Mesendoderm (in vitro differentiated cells): ENCODE data around the gene PDK4.

Experiments used
- DNase-seq: peaks from one replicate; pipeline ENCODE4 v3.0.0; 2013
- H2AK5ac ChIP-seq: 2 replicates; pipeline ENCODE4 v1.6.1; 2013; ENCODE audit warnings: low read length, inconsistent platforms
- H2BK120ac ChIP-seq: 2 replicates; pipeline ENCODE4 v1.6.1; 2013; ENCODE audit warnings: low read depth, mild to moderate bottlenecking, low read length, moderate library complexity, mixed read lengths
- H2BK15ac ChIP-seq: replicated peaks from 2 replicates; pipeline ENCODE4 v1.6.1; 2013; ENCODE audit warnings: low read depth, mild to moderate bottlenecking, moderate library complexity
- H2BK5ac ChIP-seq: 2 replicates; pipeline ENCODE4 v1.6.1; 2013; ENCODE audit warnings: low read length, inconsistent platforms
- H3K18ac ChIP-seq: 2 replicates; pipeline ENCODE4 v1.6.1; 2013; ENCODE audit warnings: mild to moderate bottlenecking, low read length, mixed read lengths
- H3K23ac ChIP-seq: one replicate; pipeline ENCODE4 v1.6.1; 2013; ENCODE audit warnings: low read length
- H3K27ac ChIP-seq: 2 replicates; pipeline ENCODE4 v1.5.1; 2013; ENCODE audit warnings: low read depth, mild to moderate bottlenecking, inconsistent platforms, low read length, moderate library complexity
- H3K27me3 ChIP-seq: 2 replicates; pipeline ENCODE4 v1.6.1; 2013; ENCODE audit warnings: low read length, control low read depth, mild to moderate bottlenecking, inconsistent platforms; ENCODE audit not compliant: insufficient read depth, poor library complexity
- H3K36me3 ChIP-seq: 2 replicates; pipeline ENCODE4 v1.6.1; 2013; ENCODE audit warnings: low read length, inconsistent platforms; ENCODE audit not compliant: control insufficient read depth, insufficient read depth
- H3K4ac ChIP-seq: one replicate; pipeline ENCODE4 v1.6.1; 2013; ENCODE audit warnings: low read depth, mild to moderate bottlenecking, low read length, moderate library complexity
- H3K4me1 ChIP-seq: 2 replicates; pipeline ENCODE4 v1.6.1; 2013; ENCODE audit warnings: low read depth, low read length, inconsistent platforms; ENCODE audit not compliant: control insufficient read depth
- H3K4me2 ChIP-seq: 2 replicates; pipeline ENCODE4 v1.6.1; 2013; ENCODE audit warnings: low read length
- H3K4me3 ChIP-seq: 2 replicates; pipeline ENCODE4 v1.5.1; 2013; ENCODE audit warnings: mild to moderate bottlenecking, low read length
- H3K56ac ChIP-seq: one replicate; pipeline ENCODE4 v1.6.1; 2013; ENCODE audit warnings: low read length
- H3K79me1 ChIP-seq: 2 replicates; pipeline ENCODE4 v1.6.1; 2013; ENCODE audit warnings: low read length, inconsistent platforms
- H3K79me2 ChIP-seq: 2 replicates; pipeline ENCODE4 v1.6.1; 2013; ENCODE audit warnings: mild to moderate bottlenecking, low read length; ENCODE audit not compliant: control insufficient read depth, insufficient read depth
- H3K9ac ChIP-seq: 2 replicates; pipeline ENCODE4 v1.6.1; 2013; ENCODE audit warnings: low read length, inconsistent platforms
- H4K5ac ChIP-seq: one replicate; pipeline ENCODE4 v1.6.1; 2013; ENCODE audit warnings: low read length
- H4K8ac ChIP-seq: one replicate; pipeline ENCODE4 v1.6.1; 2013; ENCODE audit warnings: low read depth, mild to moderate bottlenecking, control low read depth, low read length, moderate library complexity
- WGBS: extraction: QIAGEN DNeasy Blood & Tissue Kit; methylation state at CpG from one replicate; pipeline ENCODE4 v1.1.7; 2013; ENCODE audit warnings: low lambda C conversion rate, missing lambda C conversion rate; ENCODE audit not compliant: insufficient coverage; ENCODE audit errors: extremely low coverage; 5-methylcytosine and 5-hydroxymethylcytosine counted together

Gene PDK4

DNA sequence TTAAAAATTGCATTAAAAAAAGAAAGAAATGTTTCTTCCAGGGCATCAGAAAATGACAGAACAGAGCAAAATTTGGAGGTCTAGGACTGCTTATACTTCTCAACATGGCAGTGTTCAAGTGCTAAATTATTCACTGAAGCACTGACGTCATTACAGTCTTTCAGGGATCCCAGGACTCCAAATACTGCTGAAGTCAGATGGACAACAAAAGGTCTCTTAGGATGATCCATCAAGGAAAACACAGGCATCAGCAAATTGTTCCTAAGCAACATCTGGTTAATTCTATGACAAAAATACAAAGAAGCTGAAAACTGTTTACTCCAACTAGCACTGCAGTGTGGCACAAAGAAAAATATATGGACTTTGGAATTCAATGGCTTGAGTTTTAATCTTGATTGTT, 52.1 kb downstream of the PDK4 start:
- no peak overlapping the region for H2AK5ac ChIP-seq
- no peak overlapping the region for H3K23ac ChIP-seq
- no peaks in the 10 kb centered on the region for H3K79me1 ChIP-seq
- no peak for DNase-seq
- no peak overlapping the region for H3K9ac ChIP-seq
- H3K18ac ChIP-seq, result no peak overlapping the region
- no peak overlapping the region for H3K4me2 ChIP-seq
- no peak overlapping the region for H4K8ac ChIP-seq
- H2BK15ac ChIP-seq, result no peak overlapping the region
- no peaks in the 10 kb centered on the region for H3K4me1 ChIP-seq
- no peak overlapping the region for H2BK5ac ChIP-seq
- no peaks in the 10 kb centered on the region for H3K79me2 ChIP-seq
- H3K4ac ChIP-seq, result no peak overlapping the region
- no peaks in the 10 kb centered on the region for H3K36me3 ChIP-seq
- no peak overlapping the region for H2BK120ac ChIP-seq
- no peak overlapping the region for H3K56ac ChIP-seq
- H3K4me3 ChIP-seq, result no peak overlapping the region
- no peak overlapping the region for H4K5ac ChIP-seq
- no peaks in the 10 kb centered on the region for H3K27me3 ChIP-seq
- H3K27ac ChIP-seq, result no peak overlapping the region
- no CpG with 5 or more reads among the region's 1 CpG for WGBS

DNA sequence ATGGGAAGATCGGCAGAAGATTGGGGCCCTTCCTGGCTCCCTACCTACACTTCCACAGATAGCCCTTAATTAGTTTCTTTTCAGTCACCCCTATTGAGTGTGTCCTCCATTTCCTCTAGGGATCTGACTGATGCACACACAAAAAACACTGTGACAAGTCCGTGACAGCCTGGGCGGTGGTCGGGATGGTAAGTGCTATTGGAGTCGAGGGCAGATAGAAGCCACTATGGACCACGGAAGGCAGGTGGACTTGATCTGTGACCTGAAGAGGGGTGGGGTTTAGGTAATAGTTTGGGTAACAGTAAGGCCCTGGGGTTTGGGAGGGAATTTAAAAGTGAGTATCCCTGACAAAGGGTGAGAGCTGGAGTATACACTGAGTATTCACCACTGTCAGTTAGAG, 53.0 kb downstream of the PDK4 start:
- no peak for DNase-seq
- no peak overlapping the region for H3K4me2 ChIP-seq
- H3K36me3 ChIP-seq, result no peaks in the 10 kb centered on the region
- no peak overlapping the region for H4K5ac ChIP-seq
- H3K56ac ChIP-seq, result no peak overlapping the region
- H2BK5ac ChIP-seq, result no peak overlapping the region
- H3K27ac ChIP-seq, result no peak overlapping the region
- no peak overlapping the region for H2BK15ac ChIP-seq
- H3K23ac ChIP-seq, result no peak overlapping the region
- no peak overlapping the region for H3K4ac ChIP-seq
- H3K9ac ChIP-seq, result no peak overlapping the region
- H3K79me2 ChIP-seq, result no peaks in the 10 kb centered on the region
- no peak overlapping the region for H2BK120ac ChIP-seq
- no peak overlapping the region for H3K18ac ChIP-seq
- H3K4me1 ChIP-seq, result no peaks in the 10 kb centered on the region
- H4K8ac ChIP-seq, result no peak overlapping the region
- no peaks in the 10 kb centered on the region for H3K79me1 ChIP-seq
- no peaks in the 10 kb centered on the region for H3K27me3 ChIP-seq
- no peak overlapping the region for H2AK5ac ChIP-seq
- H3K4me3 ChIP-seq, result no peak overlapping the region
- WGBS, result no CpG with 5 or more reads among the region's 6 CpGs

DNA sequence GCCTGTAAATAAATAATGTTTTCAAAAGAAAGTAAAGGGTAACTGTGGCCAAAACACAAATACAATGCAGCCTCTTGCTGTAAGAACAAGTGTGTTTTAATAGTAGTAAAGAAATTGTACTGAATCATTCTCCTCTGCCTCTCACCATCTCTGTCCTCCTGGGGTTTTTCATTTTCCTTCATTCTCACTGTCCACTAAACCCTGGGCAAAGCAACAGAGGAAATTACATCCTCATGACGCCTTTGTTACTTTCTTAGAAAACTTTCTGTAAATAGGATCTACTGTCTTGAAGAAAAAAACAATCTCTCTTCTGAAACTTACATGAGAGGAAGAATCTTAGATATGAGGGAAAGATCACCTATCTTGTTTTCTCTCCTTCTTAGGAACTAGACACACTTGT, 56.0 kb downstream of the PDK4 start:
- H3K27me3 ChIP-seq, result no peaks in the 10 kb centered on the region
- no peak overlapping the region for H2BK120ac ChIP-seq
- WGBS, result no CpG with 5 or more reads among the region's 1 CpG
- H2BK15ac ChIP-seq, result no peak overlapping the region
- no peaks in the 10 kb centered on the region for H3K36me3 ChIP-seq
- H3K9ac ChIP-seq, result no peak overlapping the region
- H3K4me1 ChIP-seq, result no peaks in the 10 kb centered on the region
- no peaks in the 10 kb centered on the region for H3K79me1 ChIP-seq
- no peak for DNase-seq
- H3K4ac ChIP-seq, result no peak overlapping the region
- H3K4me3 ChIP-seq, result no peak overlapping the region
- no peak overlapping the region for H3K18ac ChIP-seq
- H4K8ac ChIP-seq, result no peak overlapping the region
- no peak overlapping the region for H2AK5ac ChIP-seq
- H3K56ac ChIP-seq, result no peak overlapping the region
- no peak overlapping the region for H4K5ac ChIP-seq
- H3K23ac ChIP-seq, result no peak overlapping the region
- no peaks in the 10 kb centered on the region for H3K79me2 ChIP-seq
- H2BK5ac ChIP-seq, result no peak overlapping the region
- no peak overlapping the region for H3K27ac ChIP-seq
- H3K4me2 ChIP-seq, result no peak overlapping the region

DNA sequence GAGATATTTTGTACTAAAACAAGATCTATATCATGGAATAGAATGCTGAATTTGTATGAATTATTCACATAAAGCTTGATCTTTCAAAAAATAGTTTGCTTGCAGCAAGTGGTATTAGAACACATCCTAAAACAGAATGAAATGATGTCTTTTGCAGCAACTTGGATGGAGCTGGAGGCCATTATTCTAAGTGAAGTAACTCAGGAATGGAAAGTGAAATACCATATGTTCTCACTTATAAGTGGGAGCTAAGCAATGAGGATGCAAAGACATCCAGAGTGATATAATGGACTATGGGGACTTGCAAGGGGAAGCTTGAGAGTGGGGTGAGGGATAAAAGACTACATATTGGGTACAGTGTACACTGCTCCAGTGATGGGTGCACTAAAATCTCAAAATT, 56.9 kb downstream of the PDK4 start:
- no peak overlapping the region for H3K4ac ChIP-seq
- H3K4me1 ChIP-seq, result no peaks in the 10 kb centered on the region
- no peak overlapping the region for H4K8ac ChIP-seq
- H3K79me2 ChIP-seq, result no peaks in the 10 kb centered on the region
- H3K56ac ChIP-seq, result no peak overlapping the region
- DNase-seq, result no peak
- H3K4me3 ChIP-seq, result no peak overlapping the region
- no peak overlapping the region for H2AK5ac ChIP-seq
- H3K18ac ChIP-seq, result no peak overlapping the region
- H3K9ac ChIP-seq, result no peak overlapping the region
- no peaks in the 10 kb centered on the region for H3K36me3 ChIP-seq
- no peaks in the 10 kb centered on the region for H3K79me1 ChIP-seq
- no peak overlapping the region for H2BK120ac ChIP-seq
- H2BK15ac ChIP-seq, result no peak overlapping the region
- no peak overlapping the region for H3K4me2 ChIP-seq
- no peak overlapping the region for H3K23ac ChIP-seq
- no peak overlapping the region for H3K27ac ChIP-seq
- no peak overlapping the region for H2BK5ac ChIP-seq
- H4K5ac ChIP-seq, result no peak overlapping the region
- H3K27me3 ChIP-seq, result no peaks in the 10 kb centered on the region

DNA sequence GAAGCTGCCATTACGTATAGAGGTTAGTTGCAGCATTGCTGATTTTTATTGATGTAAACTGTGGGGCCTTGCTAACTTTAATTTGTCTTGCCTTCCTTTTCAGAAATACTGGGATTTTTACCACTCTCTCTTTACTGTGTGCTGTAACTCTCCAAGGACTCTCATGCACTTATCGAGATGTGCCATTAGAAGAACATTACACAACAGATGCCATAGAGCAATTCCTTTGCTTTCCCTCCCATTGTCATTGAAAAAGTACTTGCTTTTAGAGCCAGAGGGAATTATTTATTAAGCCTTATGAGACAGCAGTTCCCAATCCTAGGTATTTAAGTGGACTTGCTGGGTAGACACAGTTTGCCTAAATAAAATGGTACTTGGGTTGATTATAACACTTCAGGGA, 58.8 kb downstream of the PDK4 start:
- no peak overlapping the region for H3K27ac ChIP-seq
- H3K4me2 ChIP-seq, result no peak overlapping the region
- H3K4ac ChIP-seq, result no peak overlapping the region
- no peak overlapping the region for H2BK15ac ChIP-seq
- H3K23ac ChIP-seq, result no peak overlapping the region
- no peak for DNase-seq
- H3K27me3 ChIP-seq, result no peaks in the 10 kb centered on the region
- H3K18ac ChIP-seq, result no peak overlapping the region
- no peak overlapping the region for H2AK5ac ChIP-seq
- H3K56ac ChIP-seq, result no peak overlapping the region
- no CpG with 5 or more reads among the region's 2 CpGs for WGBS
- no peak overlapping the region for H4K5ac ChIP-seq
- no peak overlapping the region for H3K9ac ChIP-seq
- no peaks in the 10 kb centered on the region for H3K4me1 ChIP-seq
- no peaks in the 10 kb centered on the region for H3K36me3 ChIP-seq
- no peak overlapping the region for H2BK5ac ChIP-seq
- no peak overlapping the region for H3K4me3 ChIP-seq
- H3K79me2 ChIP-seq, result no peaks in the 10 kb centered on the region
- no peaks in the 10 kb centered on the region for H3K79me1 ChIP-seq
- no peak overlapping the region for H2BK120ac ChIP-seq
- no peak overlapping the region for H4K8ac ChIP-seq

DNA sequence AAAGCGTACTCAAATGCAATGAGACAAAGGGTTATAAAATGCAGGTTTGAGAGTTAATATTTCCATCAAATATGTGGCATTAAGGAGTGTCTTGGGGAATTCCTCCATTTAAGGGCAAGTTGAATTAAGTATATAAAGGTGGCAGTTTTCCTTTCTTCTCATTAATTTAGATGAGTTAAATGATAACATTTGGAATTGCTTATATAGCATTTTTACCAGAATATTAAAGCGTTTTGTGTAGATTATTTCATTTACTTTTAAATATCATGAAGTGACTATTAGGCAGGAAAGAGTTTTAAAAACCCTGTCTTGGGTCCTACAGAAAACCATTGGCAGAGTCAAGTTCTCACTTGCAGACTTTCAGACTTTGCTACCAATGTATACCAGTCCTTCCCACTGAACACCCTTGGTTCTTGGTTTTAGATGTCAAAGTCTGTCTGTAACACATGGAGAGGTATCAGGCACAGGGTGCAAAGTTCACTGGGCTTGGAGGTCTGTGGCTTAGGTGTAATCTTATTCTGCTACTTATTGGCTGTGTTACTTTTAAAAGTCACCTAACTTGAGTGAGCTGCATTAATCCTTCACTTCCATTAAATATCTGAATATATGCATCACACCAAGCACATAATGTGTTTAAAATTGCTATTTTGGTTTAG, 59.5 kb downstream of the PDK4 start:
- Histone ChIP-seq H2BK5ac (no peak overlapping the region), H2BK15ac (no peak overlapping the region), H3K56ac (no peak overlapping the region), H4K5ac (no peak overlapping the region), H3K18ac (no peak overlapping the region), H3K79me1 (no peaks in the 10 kb centered on the region), H4K8ac (no peak overlapping the region), H3K4me3 (no peak overlapping the region), H3K9ac (no peak overlapping the region), H3K4me1 (no peaks in the 10 kb centered on the region), H3K36me3 (no peaks in the 10 kb centered on the region), H2BK120ac (no peak overlapping the region), H3K27me3 (no peaks in the 10 kb centered on the region), H3K4ac (no peak overlapping the region), H3K23ac (no peak overlapping the region), H3K27ac (no peak overlapping the region), H2AK5ac (no peak overlapping the region), H3K79me2 (no peaks in the 10 kb centered on the region), H3K4me2 (no peak overlapping the region)
- no CpG with 5 or more reads among the region's 2 CpGs for WGBS
- no peak for DNase-seq
